ENCODE measurements around the gene GABARAP. TPM values are rescaled to one million over a fixed set of nuclear protein-coding genes. Genes with fewer than 3 reads are reported as not detected.

GABARAP gene
- total and polyA plus RNA-seq, 9 donors, result 526 to 1,518 (median 640) TPM

- no peak for DNase-seq
- H3K9me3 ChIP-seq, result no peaks in the 10 kb centered on the region
- no peak overlapping the region for H3K27ac ChIP-seq
- H3K4me1 ChIP-seq (ENCODE audit: insufficient read depth), result peaks cover 5% of the 10 kb centered on the region
- TF ChIP-seq EP300 (IDR thresholded peaks at IDR 0.05), result no peak
- no peak for TF ChIP-seq CTCF (IDR thresholded peaks at IDR 0.05)
- no peak for TF ChIP-seq POLR2A (IDR thresholded peaks at IDR 0.05)
- intact Hi-C loops (cut with DNase I), result loop anchor here in 1 of 4 donors (5.0 kb wide), 1 partner anchor 247 kb away; the partner anchor contains the start of gene SLC16A11
- 67 to 74% (median 68%) methylated on average over 18 of the region's 18 CpGs for WGBS, 3 donors
- no peak overlapping the region for H3K4me3 ChIP-seq
- H3K27me3 ChIP-seq, result no peaks in the 10 kb centered on the region
- H3K36me3 ChIP-seq, result no peaks in the 10 kb centered on the region
These were observed 47.2 kb upstream of the GABARAP start for GRCh38 chr17:7289256-7290032.

GRCh38 chr17:7285679-7286078 lies 43.4 kb upstream of the GABARAP start:
- no peak overlapping the region for H3K27ac ChIP-seq
- H3K36me3 ChIP-seq, result no peaks in the 10 kb centered on the region
- intact Hi-C loops (cut with DNase I), result no loop called here
- no peak overlapping the region for H3K4me3 ChIP-seq
- H3K27me3 ChIP-seq, result no peaks in the 10 kb centered on the region
- TF ChIP-seq CTCF (IDR thresholded peaks at IDR 0.05) (no peak), POLR2A (IDR thresholded peaks at IDR 0.05) (no peak), EP300 (IDR thresholded peaks at IDR 0.05) (no peak)
- peaks cover 6% of the 10 kb centered on the region for H3K4me1 ChIP-seq (ENCODE audit: insufficient read depth)
- no peaks in the 10 kb centered on the region for H3K9me3 ChIP-seq
- 86 to 92% (median 89%) methylated on average over 12 of the region's 12 CpGs for WGBS, 3 donors
- DNase-seq, result no peak

- intact Hi-C loops (cut with DNase I), result loop anchor here in 1 of 4 donors (5.0 kb wide), 1 partner anchor 62 kb away; no protein-coding TSS in a partner anchor
- H3K4me3 ChIP-seq, result no peak overlapping the region
- TF ChIP-seq EP300 (IDR thresholded peaks at IDR 0.05) (no peak), POLR2A (IDR thresholded peaks at IDR 0.05) (no peak), CTCF (IDR thresholded peaks at IDR 0.05) (no peak)
These were observed 42.7 kb upstream of the GABARAP start for GRCh38 chr17:7284911-7285310.

DNA sequence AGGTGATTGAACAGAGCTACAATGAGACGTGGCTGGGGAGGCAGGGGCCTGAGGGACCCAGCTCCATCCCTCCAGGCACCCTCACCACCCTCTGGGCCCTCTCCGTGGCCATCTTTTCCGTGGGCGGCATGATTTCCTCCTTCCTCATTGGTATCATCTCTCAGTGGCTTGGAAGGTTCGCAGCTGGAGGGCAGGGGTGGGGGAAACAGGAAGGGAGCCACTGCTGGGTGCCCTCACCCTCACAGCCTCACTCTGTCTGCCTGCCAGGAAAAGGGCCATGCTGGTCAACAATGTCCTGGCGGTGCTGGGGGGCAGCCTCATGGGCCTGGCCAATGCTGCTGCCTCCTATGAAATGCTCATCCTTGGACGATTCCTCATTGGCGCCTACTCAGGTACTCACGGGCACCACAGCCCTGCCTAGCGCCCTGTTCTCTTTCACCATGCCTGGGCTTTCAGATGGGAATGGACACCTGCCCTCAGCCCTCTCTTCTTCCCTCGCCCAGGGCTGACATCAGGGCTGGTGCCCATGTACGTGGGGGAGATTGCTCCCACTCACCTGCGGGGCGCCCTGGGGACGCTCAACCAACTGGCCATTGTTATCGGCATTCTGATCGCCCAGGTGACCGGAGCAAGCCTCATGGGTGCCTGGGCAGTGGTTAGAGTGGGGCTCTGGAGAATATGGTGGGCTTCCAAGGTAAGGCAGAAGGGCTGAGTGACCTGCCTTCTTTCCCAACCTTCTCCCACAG lies 41.4 kb upstream of the GABARAP start:
- no peak for DNase-seq
- no peaks in the 10 kb centered on the region for H3K9me3 ChIP-seq
- no peaks in the 10 kb centered on the region for H3K36me3 ChIP-seq
- no peak overlapping the region for H3K27ac ChIP-seq
- intact Hi-C loops (cut with DNase I), result loop anchor here in 1 of 4 donors (5.0 kb wide), 1 partner anchor 64 kb away; no protein-coding TSS in a partner anchor
- TF ChIP-seq EP300 (IDR thresholded peaks at IDR 0.05), result no peak
- TF ChIP-seq POLR2A (IDR thresholded peaks at IDR 0.05), result no peak
- TF ChIP-seq CTCF (IDR thresholded peaks at IDR 0.05), result no peak
- WGBS, 3 donors, result 87 to 91% (median 90%) methylated on average over 18 of the region's 18 CpGs
- H3K4me1 ChIP-seq (ENCODE audit: insufficient read depth), result peaks cover 6% of the 10 kb centered on the region
- no peak overlapping the region for H3K4me3 ChIP-seq
- no peaks in the 10 kb centered on the region for H3K27me3 ChIP-seq

More at GRCh38 chr17:7284911-7285310, 42.7 kb upstream of the GABARAP start:
- DNase-seq, result no peak
- H3K9me3 ChIP-seq, result no peaks in the 10 kb centered on the region
- WGBS, 3 donors, result 84 to 92% (median 89%) methylated on average over 5 to 16 of the region's 16 CpGs
- no peak overlapping the region for H3K27ac ChIP-seq
- no peaks in the 10 kb centered on the region for H3K27me3 ChIP-seq
- H3K36me3 ChIP-seq, result no peaks in the 10 kb centered on the region
- H3K4me1 ChIP-seq (ENCODE audit: insufficient read depth), result peaks cover 6% of the 10 kb centered on the region
